ENCODE data around the gene PEX11B. TPM values are rescaled to one million over a fixed set of nuclear protein-coding genes. Genes with fewer than 3 reads are reported as not detected.

Gene PEX11B
- total and polyA plus RNA-seq, 8 donors, result 31.9 to 53.1 (median 43.8) TPM

DNA sequence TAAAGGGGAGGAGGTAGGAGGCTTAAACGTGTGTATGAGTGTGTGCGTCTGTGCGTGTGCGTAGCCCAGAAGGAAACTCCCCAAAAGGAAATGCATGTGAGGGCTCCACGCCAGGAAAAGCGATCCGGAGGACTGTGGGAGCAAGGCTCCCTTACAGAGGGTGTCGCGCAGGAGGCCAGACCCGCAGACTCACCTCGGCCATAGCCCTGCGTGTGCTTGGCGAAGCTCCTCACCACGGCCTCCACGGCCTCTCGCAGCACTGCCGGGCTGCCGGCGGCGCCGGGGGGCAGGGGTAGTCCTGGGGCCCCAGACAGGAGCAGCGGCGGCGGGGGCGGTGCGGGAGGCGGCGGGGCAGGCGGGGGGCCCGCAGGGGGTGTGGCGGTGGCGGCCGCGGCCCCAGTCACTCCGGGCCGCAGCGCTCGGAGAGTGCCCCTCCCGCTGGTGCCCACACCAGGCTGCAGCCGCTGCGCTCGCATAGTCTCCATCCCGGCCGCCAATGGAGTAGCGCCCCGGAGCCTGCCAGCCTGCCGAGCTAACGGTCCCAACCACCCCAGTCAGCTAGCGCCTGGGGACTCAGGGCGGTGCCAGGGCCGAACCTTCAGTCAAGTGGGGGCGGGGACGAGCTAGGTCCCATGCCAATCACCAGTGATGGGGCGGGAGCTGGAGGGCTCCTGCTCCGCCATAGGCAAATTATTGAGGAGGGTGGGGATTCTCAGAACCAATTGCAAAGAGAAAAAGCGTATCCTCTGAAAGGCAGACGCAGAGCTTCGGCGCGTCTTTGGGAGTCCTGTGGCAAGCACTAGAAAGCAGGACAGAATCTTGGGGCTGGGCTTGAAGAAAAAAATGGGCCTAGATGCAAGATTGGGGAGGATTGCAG is 39.2 kb upstream of the PEX11B start, which contains the start of gene LIX1L:
LIX1L (minus strand) TSS at position 575 of the 877 bp plus-strand sequence; CDS start at position 485, 90 bp downstream.
- DNase-seq (peak; percentile 96 to 98 (median 98)), ATAC-seq (peak; percentile 90)
- no peaks in the 10 kb centered on the region for H3K9me3 ChIP-seq
- H3K4me3 ChIP-seq, result peak within 1 kb of the TSS; percentile 72 to 80
- intact Hi-C loops (cut with DNase I), result no loop called here
- H3K4me1 ChIP-seq, result peaks cover 28 to 81% of the 10 kb centered on the region in 2 donors
- H3K27ac ChIP-seq, result peak within 1 kb of the TSS; percentile 93 to 98
- TF ChIP-seq, protein P1, sequence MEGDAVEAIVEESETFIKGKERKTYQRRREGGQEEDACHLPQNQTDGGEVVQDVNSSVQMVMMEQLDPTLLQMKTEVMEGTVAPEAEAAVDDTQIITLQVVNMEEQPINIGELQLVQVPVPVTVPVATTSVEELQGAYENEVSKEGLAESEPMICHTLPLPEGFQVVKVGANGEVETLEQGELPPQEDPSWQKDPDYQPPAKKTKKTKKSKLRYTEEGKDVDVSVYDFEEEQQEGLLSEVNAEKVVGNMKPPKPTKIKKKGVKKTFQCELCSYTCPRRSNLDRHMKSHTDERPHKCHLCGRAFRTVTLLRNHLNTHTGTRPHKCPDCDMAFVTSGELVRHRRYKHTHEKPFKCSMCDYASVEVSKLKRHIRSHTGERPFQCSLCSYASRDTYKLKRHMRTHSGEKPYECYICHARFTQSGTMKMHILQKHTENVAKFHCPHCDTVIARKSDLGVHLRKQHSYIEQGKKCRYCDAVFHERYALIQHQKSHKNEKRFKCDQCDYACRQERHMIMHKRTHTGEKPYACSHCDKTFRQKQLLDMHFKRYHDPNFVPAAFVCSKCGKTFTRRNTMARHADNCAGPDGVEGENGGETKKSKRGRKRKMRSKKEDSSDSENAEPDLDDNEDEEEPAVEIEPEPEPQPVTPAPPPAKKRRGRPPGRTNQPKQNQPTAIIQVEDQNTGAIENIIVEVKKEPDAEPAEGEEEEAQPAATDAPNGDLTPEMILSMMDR (IDR thresholded peaks at IDR 0.05), result no peak
- no peaks in the 10 kb centered on the region for H3K36me3 ChIP-seq
- H3K27me3 ChIP-seq, result peaks cover 0 to 28% of the 10 kb centered on the region in 2 donors

DNA sequence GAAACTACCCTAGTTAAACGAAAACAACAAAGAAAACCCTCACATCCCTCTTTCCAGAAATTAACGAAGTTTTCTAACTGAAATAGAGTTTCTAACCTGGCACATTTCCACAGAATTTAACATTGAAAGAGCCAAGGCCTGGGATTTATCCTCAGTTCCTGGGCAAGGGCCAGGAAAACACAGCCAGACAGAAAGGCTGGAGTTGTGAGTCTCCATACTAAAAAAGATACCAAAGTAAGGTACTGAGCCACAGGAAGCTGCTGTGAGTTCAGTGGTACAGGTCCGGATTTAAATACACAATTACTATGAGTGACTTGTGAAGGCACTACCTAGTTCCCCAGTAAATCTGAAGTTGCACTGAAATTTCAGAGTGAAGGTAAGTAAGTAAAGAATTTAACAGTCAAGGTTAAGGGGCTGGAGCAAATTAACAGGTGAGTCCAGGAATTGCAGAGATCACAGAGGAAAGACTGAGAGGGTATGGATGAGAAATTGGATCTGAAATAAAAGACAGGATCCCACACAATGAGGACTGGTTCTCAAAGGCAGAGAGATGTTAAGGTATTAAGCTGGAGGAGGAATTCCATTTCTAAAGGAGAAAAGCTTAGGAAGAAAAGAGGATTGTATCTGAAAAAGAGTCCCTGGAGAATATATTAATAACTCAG is 38.4 kb upstream of the PEX11B start:
- TF ChIP-seq, protein P1 (IDR thresholded peaks at IDR 0.05), result no peak
- peak in 1 of 4 donors; percentile 78 for DNase-seq
- intact Hi-C loops (cut with DNase I), result no loop called here

DNA sequence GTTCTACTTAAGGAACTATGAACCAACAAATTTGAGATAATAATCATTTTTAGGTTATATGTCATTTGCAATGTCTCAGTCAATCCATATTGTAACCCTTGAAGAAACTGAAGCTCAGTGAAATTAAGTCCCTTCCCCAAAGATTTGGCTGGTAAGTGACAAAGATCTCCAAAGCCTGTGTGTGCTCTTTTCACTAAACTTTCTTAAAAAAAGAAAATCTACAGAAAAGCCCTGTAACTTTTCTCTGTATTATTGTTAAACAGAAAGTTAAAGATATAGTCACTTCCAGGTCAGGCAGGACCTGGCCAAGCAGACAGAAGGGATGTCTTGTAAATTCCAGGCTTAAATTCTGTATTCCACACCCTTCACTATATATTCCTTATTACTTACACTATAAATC is 37.8 kb upstream of the PEX11B start:
- peaks cover 21 to 69% of the 10 kb centered on the region in 2 donors for H3K4me1 ChIP-seq
- H3K36me3 ChIP-seq, result no peaks in the 10 kb centered on the region
- DNase-seq (no peak), ATAC-seq (no peak)
- H3K27me3 ChIP-seq, result peaks cover 0 to 14% of the 10 kb centered on the region in 2 donors
- peak overlapping the region; percentile 93 to 98 for H3K27ac ChIP-seq
- no peaks in the 10 kb centered on the region for H3K9me3 ChIP-seq
- TF ChIP-seq, protein P1 (IDR thresholded peaks at IDR 0.05), result no peak
- H3K4me3 ChIP-seq, result peak overlapping the region; percentile 72 to 80
- intact Hi-C loops (cut with DNase I), result no loop called here

More for the DNA sequence above, 38.4 kb upstream of the PEX11B start:
- Histone ChIP-seq H3K4me1 (peaks cover 26 to 74% of the 10 kb centered on the region in 2 donors), H3K36me3 (no peaks in the 10 kb centered on the region), H3K9me3 (no peaks in the 10 kb centered on the region), H3K4me3 (peak overlapping the region; percentile 72 to 80), H3K27me3 (peaks cover 0 to 20% of the 10 kb centered on the region in 2 donors), H3K27ac (peak overlapping the region; percentile 93 to 98)
- no peak for ATAC-seq

DNA sequence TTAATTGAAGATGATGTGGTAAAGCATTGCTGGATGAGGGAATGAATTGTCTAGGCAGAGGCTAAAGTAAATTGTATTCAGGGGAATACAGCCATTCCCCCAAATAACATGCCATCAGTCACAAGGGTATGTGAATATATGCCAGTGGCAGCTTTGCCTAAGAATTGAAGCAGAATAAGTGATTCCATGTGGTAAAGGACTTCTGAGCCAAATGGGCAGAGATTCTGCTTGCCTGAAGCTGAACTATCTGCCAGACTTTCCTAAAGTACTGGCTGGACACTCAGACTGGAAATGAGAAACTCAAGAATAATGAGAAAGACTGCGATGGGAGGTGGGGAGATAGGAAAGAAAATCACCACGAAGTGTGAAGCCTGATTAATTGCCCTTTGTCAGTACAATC is 36.9 kb upstream of the PEX11B start:
- Histone ChIP-seq H3K9me3 (no peaks in the 10 kb centered on the region), H3K27me3 (peaks cover 0 to 5% of the 10 kb centered on the region in 2 donors), H3K27ac (peak overlapping the region in 1 of 2 donors; percentile 35), H3K4me3 (no peak overlapping the region), H3K4me1 (peaks cover 19 to 60% of the 10 kb centered on the region in 2 donors), H3K36me3 (no peaks in the 10 kb centered on the region)
- ATAC-seq, result no peak
- TF ChIP-seq, protein P1 (IDR thresholded peaks at IDR 0.05), result no peak
- DNase-seq, result no peak
- intact Hi-C loops (cut with DNase I), result no loop called here

DNA sequence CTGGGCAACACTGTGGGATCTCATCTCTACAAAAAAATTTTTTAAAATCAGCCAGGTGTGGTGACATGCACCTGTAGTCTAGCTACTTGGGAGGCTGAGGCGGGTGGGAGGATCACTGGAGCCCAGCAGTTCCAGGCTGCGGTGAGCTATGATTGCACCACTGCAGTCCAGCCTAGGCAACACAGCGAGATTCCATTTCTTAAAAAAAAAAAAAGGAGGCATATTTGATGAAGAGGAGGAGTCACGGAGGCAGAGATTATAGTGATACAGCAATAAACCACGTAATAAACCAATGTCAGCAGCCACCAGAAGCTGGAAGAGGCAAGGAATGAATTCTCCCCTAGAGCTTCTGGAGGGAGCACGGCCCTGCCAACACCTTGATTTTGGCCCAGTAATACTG is 35.3 kb upstream of the PEX11B start:
- H3K4me3 ChIP-seq, result no peak overlapping the region

More for the DNA sequence above, 35.3 kb upstream of the PEX11B start:
- intact Hi-C loops (cut with DNase I), result no loop called here
- Histone ChIP-seq H3K27me3 (no peaks in the 10 kb centered on the region), H3K36me3 (no peaks in the 10 kb centered on the region), H3K9me3 (no peaks in the 10 kb centered on the region), H3K27ac (no peak overlapping the region), H3K4me1 (peaks cover 15 to 51% of the 10 kb centered on the region in 2 donors)
- ATAC-seq (no peak), DNase-seq (no peak)
- TF ChIP-seq, protein P1 (IDR thresholded peaks at IDR 0.05), result no peak

Data from left lung (tissue), 10 donors.